ENCODE results near the gene ARL13B.
A peak's percentile ranks its signal among the peaks of the same experiment; 100 is the strongest.
"Not testable (repeated sequence)": the region's sequence is repeated elsewhere in the genome, so short reads cannot be mapped to it uniquely, and the experiment has no call there.

ARL13B gene

GRCh38 chr3:93979850-93980676, at the start of gene ARL13B:
Gene ARL13B, plus strand, starts transcription at chr3:93980155. Its CDS starts 269 bp downstream, at chr3:93980424.
- peak; percentile 86 to 91 (median 89) for DNase-seq (ENCODE audit: low read depth in 2 of 3, low spot score in 1 of 3)

GRCh38 chr3:93931597-93932229, 48.2 kb upstream of the ARL13B start:
- no peak for DNase-seq (ENCODE audit: low read depth in 2 of 3, low spot score in 1 of 3)

- no peak for DNase-seq (ENCODE audit: low read depth in 2 of 3, low spot score in 1 of 3)
Observed at GRCh38 chr3:93934366-93935046, 45.4 kb upstream of the ARL13B start.

- DNase-seq (ENCODE audit: low read depth in 2 of 3, low spot score in 1 of 3) = no peak
Observed at GRCh38 chr3:93936549-93936948, 43.4 kb upstream of the ARL13B start.

GRCh38 chr3:93937485-93937884, 42.5 kb upstream of the ARL13B start:
- not testable (repeated sequence) for DNase-seq (ENCODE audit: low read depth in 2 of 3, low spot score in 1 of 3)

- DNase-seq (ENCODE audit: low read depth in 2 of 3, low spot score in 1 of 3) = not testable (repeated sequence)
Observed at GRCh38 chr3:93949958-93950357, 30.0 kb upstream of the ARL13B start.

- DNase-seq (ENCODE audit: low read depth in 2 of 3, low spot score in 1 of 3) = no peak
Observed at GRCh38 chr3:93961026-93961425, 18.9 kb upstream of the ARL13B start.

- DNase-seq (ENCODE audit: low read depth in 2 of 3, low spot score in 1 of 3) = no peak
Observed at GRCh38 chr3:93961489-93961888, 18.5 kb upstream of the ARL13B start.

- DNase-seq (ENCODE audit: low read depth in 2 of 3, low spot score in 1 of 3) = no peak
Observed at GRCh38 chr3:93962798-93963197, 17.2 kb upstream of the ARL13B start.

GRCh38 chr3:93965106-93965505, 14.8 kb upstream of the ARL13B start:
- DNase-seq (ENCODE audit: low read depth in 2 of 3, low spot score in 1 of 3) = not testable (repeated sequence)

GRCh38 chr3:93969443-93969842, 10.5 kb upstream of the ARL13B start:
- DNase-seq (ENCODE audit: low read depth in 2 of 3, low spot score in 1 of 3) = no peak

- DNase-seq (ENCODE audit: low read depth in 2 of 3, low spot score in 1 of 3) = no peak
Observed at GRCh38 chr3:93969997-93970396, 10.0 kb upstream of the ARL13B start.

- DNase-seq (ENCODE audit: low read depth in 2 of 3, low spot score in 1 of 3) = peak; percentile 38 to 51 (median 43)
Observed at GRCh38 chr3:93973131-93974126, 6.5 kb upstream of the ARL13B start, which contains the start of gene PROS1. Gene PROS1, minus strand, starts transcription at chr3:93973896. Its CDS starts 147 bp downstream, at chr3:93973749.

- no peak for DNase-seq (ENCODE audit: low read depth in 2 of 3, low spot score in 1 of 3)
Observed at GRCh38 chr3:93981649-93982048, 1.7 kb downstream of the ARL13B start.

- no peak for DNase-seq (ENCODE audit: low read depth in 2 of 3, low spot score in 1 of 3)
Observed at GRCh38 chr3:93983408-93983807, 3.5 kb downstream of the ARL13B start.

GRCh38 chr3:93984618-93985017, 4.7 kb downstream of the ARL13B start:
- DNase-seq (ENCODE audit: low read depth in 2 of 3, low spot score in 1 of 3) = no peak

- DNase-seq (ENCODE audit: low read depth in 2 of 3, low spot score in 1 of 3) = no peak
Observed at GRCh38 chr3:93988283-93988682, 8.3 kb downstream of the ARL13B start.

GRCh38 chr3:93988764-93989163, 8.8 kb downstream of the ARL13B start:
- DNase-seq (ENCODE audit: low read depth in 2 of 3, low spot score in 1 of 3) = no peak

GRCh38 chr3:93989241-93989640, 9.3 kb downstream of the ARL13B start:
- DNase-seq (ENCODE audit: low read depth in 2 of 3, low spot score in 1 of 3) = no peak

- DNase-seq (ENCODE audit: low read depth in 2 of 3, low spot score in 1 of 3) = no peak
Observed at GRCh38 chr3:93991631-93992030, 11.7 kb downstream of the ARL13B start.

- no peak for DNase-seq (ENCODE audit: low read depth in 2 of 3, low spot score in 1 of 3)
Observed at GRCh38 chr3:93992207-93992606, 12.3 kb downstream of the ARL13B start.
